Panc1 (cell line): Measurements from ENCODE around the gene POLR2C. TPM values are rescaled to one million over a fixed set of nuclear protein-coding genes. Genes with fewer than 3 reads are reported as not detected.

Experiments
- ATAC-seq: fragments of 200-7000 bp; cut with Tn5 transposase; 2 replicates; pipeline ENCODE4 v1.9.1; 2020; ENCODE audit warnings: mild to moderate bottlenecking, moderate library complexity
- BruUV-seq: library from RNA; stranded (reverse); fragments of 400-500 nt; replicated peaks from 2 replicates; lab custom pipeline; 2021; lab: Mats Ljungman, UMichigan
- CTCF ChIA-PET: fragments of 300-600 bp; sonication (Branson Sonifier 250); formaldehyde crosslinking; loops from one replicate; lab custom pipeline; 2022; ENCODE audit warnings: antibody characterized with exemption; lab: Charles Lee
- POLR2A ChIA-PET: fragments of 300-600 bp; sonication (Branson Sonifier 250); formaldehyde crosslinking; loops from one replicate; lab custom pipeline; 2022; ENCODE audit warnings: antibody characterized with exemption; lab: Charles Lee
- DNase-seq: peaks from one replicate; pipeline ENCODE4 v3.0.0-alpha.2; 2010; ENCODE audit warnings: low read depth, low spot score
- H3K27ac ChIP-seq: 2 replicates; pipeline ENCODE4 v1.5.1; 2011; ENCODE audit warnings: mild to moderate bottlenecking, low read length, inconsistent platforms
- H3K27me3 ChIP-seq: fragments of 200-500 bp; sonication (Bioruptor generic); 2 replicates; pipeline ENCODE4 v1.6.0; 2014; ENCODE audit warnings: low read length, inconsistent platforms; ENCODE audit not compliant: control insufficient read depth, insufficient read depth
- H3K36me3 ChIP-seq: fragments of 200-500 bp; sonication (Bioruptor generic); 2 replicates; pipeline ENCODE4 v1.5.1; 2014; ENCODE audit warnings: inconsistent platforms, mild to moderate bottlenecking, low read length, moderate library complexity; ENCODE audit not compliant: control insufficient read depth, insufficient read depth
- H3K4me1 ChIP-seq: 2 replicates; pipeline ENCODE4 v1.5.1; 2011; ENCODE audit warnings: inconsistent platforms, mild to moderate bottlenecking, low read length, moderate library complexity; ENCODE audit not compliant: control insufficient read depth, insufficient read depth
- H3K4me3 ChIP-seq, 2 experiments: 2 replicates each; pipeline ENCODE4 v1.5.1; 2011 to 2012; ENCODE audit warnings: low read depth in 2 of 2, low read length in 2 of 2, mild to moderate bottlenecking in 2 of 2, inconsistent platforms in 1 of 2, moderate library complexity in 1 of 2
- H3K9me3 ChIP-seq: fragments of 200-500 bp; sonication (Bioruptor generic); 2 replicates; pipeline ENCODE4 v1.5.1; 2014; ENCODE audit warnings: low read depth, mild to moderate bottlenecking, inconsistent platforms, low read length, moderate library complexity; ENCODE audit not compliant: control insufficient read depth, insufficient read depth
- CTCF ChIP-seq: fragments of 450-650 bp; IDR thresholded peaks from 2 replicates; pipeline ENCODE4 v1.5.1; 2017; ENCODE audit warnings: mild to moderate bottlenecking
- POLR2AphosphoS5 ChIP-seq: IDR thresholded peaks from 2 replicates; pipeline ENCODE4 v1.6.1; 2012; ENCODE audit warnings: mild to moderate bottlenecking, low read depth, low read length, moderate library complexity
- REST ChIP-seq, 2 experiments: IDR thresholded peaks; 2 replicates each; pipeline ENCODE4 v1.6.1; 2011 to 2012; ENCODE audit warnings: low read depth in 2 of 2, control low read depth in 1 of 2, low read length in 1 of 2, mild to moderate bottlenecking in 1 of 2, moderate library complexity in 1 of 2; ENCODE audit not compliant: insufficient read depth in 1 of 2
- SIN3A ChIP-seq: IDR thresholded peaks from 2 replicates; pipeline ENCODE4 v1.6.1; 2012; ENCODE audit warnings: low read depth, mild to moderate bottlenecking, low read length, moderate library complexity, borderline replicate concordance; ENCODE audit not compliant: insufficient read depth
- TCF7L2 ChIP-seq: IDR thresholded peaks from 2 replicates; pipeline ENCODE4 v1.6.1; 2011; ENCODE audit warnings: mild to moderate bottlenecking, low read depth, low read length, inconsistent platforms
- in situ Hi-C: cut with HindIII; loops from 2 replicates; pipeline ENCODE4 v1.10.0; 2016; ENCODE audit warnings: low sequenced_read_pairs, low pct_unique_long_range_greater_than_20kb
- intact Hi-C: fragments of 100-400 bp; cut with micrococcal nuclease; formaldehyde crosslinking; loops from one replicate; pipeline ENCODE4 v1.10.0; 2022; ENCODE audit not compliant: unreplicated experiment
- total RNA-seq: library from RNA; stranded (reverse); gene quantifications from one replicate; pipeline ENCODE4 v1.2.1, GENCODE V29; 2021; ENCODE audit not compliant: unreplicated experiment

POLR2C gene
- total RNA-seq, 1 experiment from 2014 or later, result 53.9 TPM

GRCh38 chr16:57483725-57484514 is 21.4 kb downstream of the POLR2C start:
- H3K4me1 ChIP-seq, result no peaks in the 10 kb centered on the region; the same call in 1 of the 2 replicates
- TF ChIP-seq CTCF, result no peak
- no peak for TF ChIP-seq SIN3A
- no peak for TF ChIP-seq TCF7L2
- no peak for TF ChIP-seq POLR2AphosphoS5
- TF ChIP-seq REST (IDR thresholded peaks at IDR 0.05; ENCODE audit: insufficient read depth in 1 of 2, low read depth in 2 of 2, low read length in 1 of 2), result no peak
- POLR2A ChIA-PET, result no interaction called here
- CTCF ChIA-PET, result no interaction called here
- in situ Hi-C loops (no loop called here), intact Hi-C loops (no loop called here)
- no peak overlapping the region for H3K4me3 ChIP-seq
- ATAC-seq, result no peak
- no peak overlapping the region for H3K27ac ChIP-seq
- H3K9me3 ChIP-seq, result no peaks in the 10 kb centered on the region
- BruUV-seq, result no TSS peak
- H3K36me3 ChIP-seq, result no peaks in the 10 kb centered on the region
- no peak for DNase-seq
- H3K27me3 ChIP-seq, result no peaks in the 10 kb centered on the region

- CTCF ChIA-PET, result no interaction called here
- intact Hi-C loops (no loop called here), in situ Hi-C loops (no loop called here)
- no peak for TF ChIP-seq TCF7L2
- TF ChIP-seq SIN3A, result no peak
- no peak for TF ChIP-seq CTCF
- no peak for TF ChIP-seq POLR2AphosphoS5
- no peak for TF ChIP-seq REST (IDR thresholded peaks at IDR 0.05; ENCODE audit: insufficient read depth in 1 of 2, low read depth in 2 of 2, low read length in 1 of 2)
- DNase-seq, result no peak
- no peak overlapping the region for H3K4me3 ChIP-seq
- H3K36me3 ChIP-seq, result no peaks in the 10 kb centered on the region
- no peaks in the 10 kb centered on the region for H3K9me3 ChIP-seq
- no peaks in the 10 kb centered on the region for H3K27me3 ChIP-seq
- POLR2A ChIA-PET, result no interaction called here
- no peak overlapping the region for H3K27ac ChIP-seq
- H3K4me1 ChIP-seq, result no peaks in the 10 kb centered on the region; the same call in 1 of the 2 replicates
- ATAC-seq, result no peak
- no TSS peak for BruUV-seq
Measured at GRCh38 chr16:57484515-57485005, 22.1 kb downstream of the POLR2C start.
